Nucleus accumbens (tissue), 56 donors: ENCODE results near the gene IMMT.

Experiments used
- DNase-seq, 56 donors: peaks; one replicate each; lab custom pipeline; 2025; lab: John Stamatoyannopoulos, UW

IMMT gene

DNA sequence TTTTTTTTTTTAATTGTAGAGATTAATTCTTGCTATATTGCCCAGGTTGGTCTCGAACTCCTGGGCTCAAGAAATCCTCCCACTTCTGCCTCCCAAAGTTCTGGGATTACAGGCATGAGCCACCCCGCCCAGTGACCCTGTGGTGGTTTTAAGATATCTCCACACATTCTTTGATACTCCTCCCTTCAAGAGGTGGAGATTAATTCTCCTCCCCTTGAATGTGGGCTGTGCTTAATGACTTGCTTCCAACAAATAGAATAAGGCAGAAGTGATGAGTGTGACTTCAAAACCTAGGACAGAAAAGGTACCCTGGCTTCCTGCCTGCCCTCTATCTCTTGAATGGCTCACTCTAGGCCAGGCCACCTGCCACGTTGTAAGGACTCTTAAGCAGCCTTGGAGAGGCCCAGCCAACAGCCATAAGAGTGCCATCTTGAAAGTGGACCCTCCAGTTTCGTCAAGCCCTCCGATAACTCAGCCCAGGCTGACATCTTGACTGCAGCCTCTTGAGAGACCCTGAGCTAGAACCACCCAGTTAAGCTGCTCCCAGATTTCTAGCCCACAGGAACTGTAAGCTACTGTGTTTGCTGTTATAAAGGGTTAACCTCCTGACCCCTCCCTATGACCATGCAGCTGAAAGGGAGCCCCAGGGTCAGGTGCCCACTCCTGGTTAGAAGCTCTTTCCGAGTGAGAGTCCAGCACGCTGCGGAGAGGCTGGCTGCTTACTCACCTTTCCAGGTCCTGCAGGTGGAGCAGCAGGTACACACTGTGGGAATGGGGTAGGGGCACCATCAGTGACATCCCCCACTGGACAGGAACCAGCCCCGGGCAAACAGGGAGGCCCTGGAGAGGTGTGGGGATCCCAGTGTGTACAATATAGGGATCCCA is 31.6 kb upstream of the IMMT start:
- no peak for DNase-seq

- DNase-seq: no peak
Observed at GRCh38 chr2:86226070-86226469, 30.8 kb upstream of the IMMT start.

- peak in 38 of 56 donors; percentile 13 to 76 (median 35) for DNase-seq
Observed at GRCh38 chr2:86225581-86225980, 30.3 kb upstream of the IMMT start.

- DNase-seq: peak in 2 of 56 donors; percentile 8 to 11
Observed at GRCh38 chr2:86224645-86225355, 29.5 kb upstream of the IMMT start.

- DNase-seq: peak in 7 of 56 donors; percentile 10 to 37 (median 18)
Observed at GRCh38 chr2:86223927-86224560, 28.8 kb upstream of the IMMT start.

- peak in 46 of 56 donors; percentile 11 to 75 (median 51) for DNase-seq
Observed at GRCh38 chr2:86223140-86223926, 28.1 kb upstream of the IMMT start.

- DNase-seq: peak in 30 of 56 donors; percentile 11 to 73 (median 30)
Observed at GRCh38 chr2:86221066-86221684, 25.9 kb upstream of the IMMT start.

GRCh38 chr2:86219896-86220295 is 24.6 kb upstream of the IMMT start:
- no peak for DNase-seq

- DNase-seq: no peak
Observed at GRCh38 chr2:86218124-86218523, 22.9 kb upstream of the IMMT start.

DNA sequence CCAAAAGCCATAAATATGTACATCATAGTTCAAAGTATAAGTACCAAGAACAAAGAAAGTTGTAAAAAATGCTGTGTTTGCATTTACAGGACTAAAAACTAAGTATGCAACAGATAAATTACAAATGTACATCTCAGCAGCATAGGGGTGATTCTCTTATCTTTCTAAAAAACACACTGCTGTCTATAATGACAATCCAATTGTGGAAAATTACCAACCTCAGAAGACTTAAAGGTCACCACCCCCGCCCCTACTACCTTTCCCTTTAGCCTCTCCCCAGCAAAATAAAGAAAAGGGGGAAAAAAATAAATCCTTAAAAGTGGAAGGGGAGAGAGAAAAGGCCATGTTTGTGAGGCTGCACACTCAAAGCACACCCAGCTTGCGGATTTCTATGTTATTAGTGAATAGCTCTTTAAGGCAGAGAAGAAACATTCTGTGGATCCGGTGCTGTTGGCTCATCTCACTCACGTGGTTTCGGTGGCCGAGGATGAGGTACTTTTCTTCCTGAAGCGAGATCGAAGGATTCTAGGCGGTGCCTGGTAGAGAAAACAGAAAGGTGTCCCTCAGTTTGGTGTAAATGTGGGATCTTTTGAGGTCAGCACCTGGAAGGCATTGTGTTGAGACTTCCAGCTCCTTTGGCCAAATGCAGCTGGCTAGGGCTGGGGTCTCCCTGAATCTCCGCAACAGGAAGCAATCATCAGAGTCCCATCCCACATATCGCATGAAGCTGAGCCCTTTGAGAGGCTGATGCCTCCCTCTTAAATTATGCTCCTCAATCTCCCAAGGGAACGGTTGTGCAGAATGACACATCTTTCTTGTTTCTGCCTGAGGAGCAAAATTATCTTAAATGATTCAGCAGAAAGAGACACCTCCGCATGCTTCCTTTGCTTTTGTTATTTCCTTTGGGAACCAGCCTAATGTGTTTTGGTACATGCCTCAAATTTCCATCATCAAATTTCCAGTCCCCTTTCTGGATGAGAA is 21.6 kb upstream of the IMMT start:
- peak in 22 of 56 donors; percentile 12 to 69 (median 43) for DNase-seq

DNA sequence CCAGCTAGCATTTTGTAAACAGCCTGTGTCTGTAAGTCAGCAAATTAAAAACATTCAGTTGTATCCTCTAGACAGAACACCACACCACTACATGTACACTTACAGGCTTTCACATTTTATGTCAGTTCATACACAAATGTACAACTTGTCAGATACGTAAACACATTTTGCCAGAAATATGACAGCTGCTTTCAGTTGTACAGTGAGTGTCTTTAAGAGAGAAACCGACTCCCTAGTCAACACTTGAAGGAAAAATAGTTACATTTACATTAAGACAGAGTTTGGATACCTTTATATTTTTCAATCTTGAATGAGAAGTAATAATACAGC is 19.2 kb upstream of the IMMT start:
- no peak for DNase-seq

DNA sequence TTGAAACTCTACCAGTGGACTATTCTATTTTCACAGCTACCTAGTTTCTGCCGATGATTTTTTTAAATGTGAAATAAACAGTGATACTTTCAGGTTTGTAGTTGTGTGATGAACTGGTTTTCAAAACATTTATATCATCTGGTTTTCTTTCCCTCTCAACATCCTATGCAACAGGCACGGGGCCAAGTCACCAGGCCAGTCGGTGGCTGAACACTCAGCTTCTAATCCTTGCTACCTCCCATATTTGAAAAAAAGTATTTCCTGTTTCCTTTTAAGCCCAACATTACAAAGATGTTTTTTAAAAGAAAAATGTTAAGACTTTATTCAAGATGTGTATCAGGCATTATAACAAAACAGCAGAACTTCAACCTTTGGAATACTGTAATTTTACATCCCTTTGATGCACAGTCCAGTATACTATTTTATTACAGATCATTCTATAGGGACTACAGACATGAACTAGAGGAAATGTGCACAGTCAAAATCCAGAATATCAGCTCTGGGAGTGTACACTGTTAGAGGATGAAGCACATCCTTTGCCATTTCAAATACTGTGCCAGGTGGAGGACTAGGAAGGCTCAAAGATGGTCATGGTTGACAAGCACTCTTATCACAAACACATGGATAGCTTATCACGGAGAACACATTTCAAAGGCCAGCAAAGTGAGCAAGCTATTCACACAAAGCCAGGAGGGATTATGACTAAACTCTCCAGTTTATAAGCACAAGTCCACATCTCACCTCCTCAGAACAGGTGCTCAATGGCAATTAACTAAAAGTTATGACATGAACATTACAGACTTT is 18.6 kb upstream of the IMMT start:
- no peak for DNase-seq

GRCh38 chr2:86213056-86213455 is 17.8 kb upstream of the IMMT start:
- DNase-seq: no peak

DNA sequence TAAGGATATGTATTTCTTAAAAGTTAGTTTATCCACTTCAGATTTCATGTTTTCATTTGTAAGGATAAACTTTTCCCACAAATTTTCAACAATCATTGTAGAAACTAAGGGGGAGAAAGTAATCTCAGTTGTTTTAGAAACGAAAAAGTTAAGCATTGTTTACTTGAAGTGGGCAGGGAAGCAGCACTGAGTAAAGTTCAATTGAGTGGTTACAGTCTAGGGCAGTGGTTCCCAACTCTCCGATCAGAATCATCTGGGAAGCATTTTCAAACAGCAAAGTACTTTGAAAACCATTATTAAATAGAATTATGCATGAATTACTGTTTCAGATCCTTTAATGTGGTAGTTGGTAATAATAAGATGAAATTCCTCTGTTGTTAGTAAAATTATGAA is 16.5 kb upstream of the IMMT start:
- no peak for DNase-seq

DNA sequence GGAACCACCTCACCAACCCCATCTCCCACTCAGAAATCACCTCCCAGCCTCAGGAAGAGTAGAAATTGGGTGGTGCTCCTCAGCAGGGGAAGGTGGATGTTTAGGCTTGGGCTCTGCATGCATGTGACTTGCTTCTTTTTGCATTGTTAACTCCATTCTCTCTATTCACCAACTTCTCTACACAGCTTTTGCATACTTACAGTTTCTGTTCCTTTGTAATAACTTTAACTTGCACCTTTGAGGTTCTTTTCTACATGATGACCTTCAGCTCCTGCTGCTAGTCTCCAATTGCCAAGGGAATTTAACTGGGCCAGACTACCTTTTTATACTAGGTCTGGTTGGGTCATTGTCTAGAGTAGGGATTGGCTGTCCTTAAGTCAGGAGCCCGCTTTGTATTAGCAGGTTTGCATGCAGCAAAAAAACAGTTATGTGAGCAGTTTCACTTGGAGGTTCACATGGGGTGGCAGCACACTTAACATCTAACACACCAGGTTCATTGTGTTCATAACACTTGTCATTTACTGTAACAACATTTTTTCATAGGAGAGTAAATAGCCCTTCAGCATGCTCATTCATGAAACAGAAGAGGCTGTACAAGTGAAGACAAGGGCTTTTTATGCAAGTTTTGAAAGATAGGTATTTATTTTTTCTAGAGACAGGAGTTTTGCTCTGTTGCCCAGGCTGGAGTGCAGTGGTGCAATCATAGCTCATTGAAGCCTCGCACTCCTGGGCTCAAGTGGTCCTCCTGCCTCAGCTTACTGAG is 16.0 kb upstream of the IMMT start:
- no peak for DNase-seq

GRCh38 chr2:86204458-86204857 is 9.2 kb upstream of the IMMT start:
- DNase-seq: no peak

DNA sequence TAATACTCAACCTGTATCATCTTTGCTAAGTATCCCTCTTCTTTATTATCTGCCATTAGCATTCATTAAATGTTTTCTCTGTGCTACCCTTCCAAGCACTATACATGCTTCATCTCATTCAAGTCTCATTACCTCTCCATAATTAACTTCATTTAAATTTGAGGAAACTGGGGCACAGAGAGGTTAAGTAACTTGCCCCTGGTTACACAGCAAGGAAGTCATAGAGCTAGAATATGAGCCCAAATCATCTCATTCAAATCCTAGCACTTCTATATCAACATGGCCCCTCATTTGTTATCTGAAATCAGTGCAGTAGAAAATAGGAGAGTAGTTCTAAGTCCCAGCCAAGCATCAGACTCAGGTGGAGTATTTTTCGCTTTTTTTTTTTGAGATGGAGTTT is 8.4 kb upstream of the IMMT start:
- DNase-seq: no peak
